GM19455 (cell line): ENCODE measurements around the gene HORMAD2.
"Not testable (repeated sequence)": the region's sequence is repeated elsewhere in the genome, so short reads cannot be mapped to it uniquely, and the experiment has no call there.

Source experiments
- ATAC-seq: cut with Tn5 transposase; IDR thresholded peaks from one replicate; pipeline ENCODE4 v1.9.1; 2021; ENCODE audit not compliant: unreplicated experiment

The HORMAD2 gene

GRCh38 chr22:30187529-30188407 is 107.5 kb downstream of the HORMAD2 start:
- no peak for ATAC-seq

DNA sequence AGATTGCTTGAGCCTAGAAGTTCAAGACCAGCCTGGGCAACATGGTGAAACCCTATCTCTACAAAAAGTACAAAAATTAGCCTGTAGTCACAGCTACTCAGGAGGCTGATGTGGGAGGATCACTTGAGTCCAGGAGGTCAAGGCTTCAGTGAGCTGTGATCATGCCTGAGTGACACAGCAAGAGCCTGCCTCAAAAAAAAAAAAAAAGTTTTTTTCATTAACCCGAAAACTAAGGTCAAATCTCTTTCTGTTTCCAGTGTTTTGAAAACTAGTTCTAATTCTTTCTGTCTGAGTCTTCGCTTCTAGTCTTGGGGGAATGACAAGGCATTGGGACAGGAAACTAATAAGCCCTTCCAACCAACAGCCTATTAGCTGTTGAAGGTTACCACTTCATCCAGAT is 108.6 kb downstream of the HORMAD2 start:
- no peak for ATAC-seq

GRCh38 chr22:30190574-30190973 is 110.3 kb downstream of the HORMAD2 start:
- ATAC-seq = no peak

DNA sequence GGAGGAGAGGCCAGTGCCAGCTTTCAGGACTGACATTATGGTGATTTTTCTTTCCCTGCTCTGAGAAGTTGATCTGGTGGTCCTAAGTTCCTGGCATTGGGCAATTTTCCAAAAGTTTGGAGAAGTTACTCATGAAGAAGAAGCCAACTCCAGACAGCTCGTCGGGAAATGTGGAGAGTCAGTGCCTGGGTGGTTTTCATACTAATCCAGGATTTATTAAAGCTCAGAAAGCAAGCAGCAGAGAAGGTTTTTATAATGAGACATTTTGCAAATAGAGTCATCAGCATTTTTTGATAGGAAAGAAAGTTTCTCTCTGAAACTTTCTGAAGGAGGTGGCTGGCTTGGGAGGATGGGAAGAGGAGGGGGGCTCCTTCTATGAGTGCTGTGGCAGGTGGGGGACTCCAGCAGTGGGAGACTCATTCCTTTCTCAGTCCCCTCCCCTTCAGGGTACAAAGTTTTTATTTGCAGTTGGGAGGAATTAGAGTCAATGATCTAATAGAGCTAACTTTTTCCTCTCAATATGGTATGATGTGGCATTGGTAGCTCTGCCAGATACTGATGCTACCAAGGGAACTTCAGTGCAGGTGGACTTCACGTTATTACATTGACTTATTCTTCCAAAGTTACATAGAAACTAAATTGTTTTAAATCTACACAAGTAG is 110.9 kb downstream of the HORMAD2 start:
- no peak for ATAC-seq

- ATAC-seq = no peak
These were observed 112.2 kb downstream of the HORMAD2 start for GRCh38 chr22:30192427-30192826.

DNA sequence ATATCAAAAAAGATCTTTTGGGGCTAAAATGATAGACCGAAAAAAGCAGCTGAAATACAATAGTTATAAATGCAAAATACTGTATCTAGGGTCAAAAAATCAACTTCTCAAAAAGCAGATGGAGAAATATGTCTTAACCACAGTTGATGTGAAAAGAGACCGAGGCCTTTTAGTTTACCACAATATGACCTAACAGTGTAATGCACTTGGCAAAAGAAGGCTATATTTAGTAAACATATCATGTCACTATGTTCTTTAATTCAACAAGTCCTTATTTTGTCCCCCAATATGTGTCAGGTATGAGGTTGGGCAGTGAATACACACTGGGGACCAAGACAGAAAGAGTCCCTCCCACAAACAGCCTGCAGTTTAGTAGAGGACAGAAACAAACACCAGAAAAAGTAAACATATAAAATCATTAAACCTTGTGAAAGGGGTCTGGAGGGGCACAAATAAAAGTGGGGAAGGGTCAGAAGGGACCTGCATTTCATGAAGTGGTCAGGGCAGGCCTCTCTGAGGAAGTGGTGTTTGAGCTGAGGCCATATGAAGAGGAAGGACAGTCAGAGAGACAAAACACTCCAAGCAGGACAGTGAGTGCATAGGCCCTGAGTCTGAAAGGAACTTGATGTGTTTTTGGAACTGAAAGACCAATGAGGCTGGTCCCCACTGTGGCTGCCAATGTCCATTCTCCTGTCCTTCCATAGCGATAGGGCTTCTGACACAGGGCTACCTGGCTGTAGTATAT is 112.9 kb downstream of the HORMAD2 start:
- no peak for ATAC-seq

- ATAC-seq = no peak
These were observed 115.2 kb downstream of the HORMAD2 start for GRCh38 chr22:30195245-30196140.

- no peak for ATAC-seq
These were observed 116.0 kb downstream of the HORMAD2 start for GRCh38 chr22:30196141-30196879.

GRCh38 chr22:30196880-30197336 is 116.6 kb downstream of the HORMAD2 start:
- no peak for ATAC-seq

DNA sequence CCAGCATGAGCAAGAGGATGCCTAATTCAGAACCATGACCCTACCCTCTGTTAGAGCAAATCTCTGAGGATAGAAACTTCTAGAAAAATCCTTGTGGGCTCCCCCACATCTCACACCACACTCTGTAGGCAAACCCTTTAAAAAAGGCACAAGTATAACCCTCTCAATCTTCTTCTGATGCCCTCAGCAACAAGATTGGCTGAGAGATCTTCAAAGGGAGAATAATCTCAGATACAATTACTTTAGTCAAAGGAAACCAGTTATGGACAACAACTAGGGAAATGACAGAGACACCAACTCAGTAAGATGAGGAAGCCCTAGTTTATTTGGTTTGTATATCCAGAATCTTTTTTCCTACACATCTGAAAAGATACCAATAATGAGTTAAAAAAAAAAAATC is 117.1 kb downstream of the HORMAD2 start:
- ATAC-seq = no peak

- ATAC-seq = no peak
These were observed 118.0 kb downstream of the HORMAD2 start for GRCh38 chr22:30198152-30198825.

DNA sequence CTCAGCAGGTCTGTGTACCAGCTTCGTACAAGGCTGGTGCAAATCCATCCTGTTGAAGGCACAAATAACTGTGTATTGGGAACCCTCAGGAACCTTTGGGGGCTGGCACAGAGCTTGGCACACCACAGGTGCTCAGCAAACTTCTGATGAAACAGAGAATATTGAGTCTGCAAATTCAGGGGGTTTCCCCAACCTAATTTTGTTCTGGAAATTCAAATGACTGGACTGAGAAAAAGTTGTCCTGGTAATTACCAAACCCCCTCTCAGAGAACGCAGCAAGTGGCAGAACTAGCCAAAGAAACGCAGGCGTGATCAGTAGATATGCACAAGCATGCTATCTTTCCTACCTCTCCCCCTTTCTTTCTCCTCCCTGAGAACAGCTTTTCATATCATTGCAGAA is 118.7 kb downstream of the HORMAD2 start:
- ATAC-seq = no peak

DNA sequence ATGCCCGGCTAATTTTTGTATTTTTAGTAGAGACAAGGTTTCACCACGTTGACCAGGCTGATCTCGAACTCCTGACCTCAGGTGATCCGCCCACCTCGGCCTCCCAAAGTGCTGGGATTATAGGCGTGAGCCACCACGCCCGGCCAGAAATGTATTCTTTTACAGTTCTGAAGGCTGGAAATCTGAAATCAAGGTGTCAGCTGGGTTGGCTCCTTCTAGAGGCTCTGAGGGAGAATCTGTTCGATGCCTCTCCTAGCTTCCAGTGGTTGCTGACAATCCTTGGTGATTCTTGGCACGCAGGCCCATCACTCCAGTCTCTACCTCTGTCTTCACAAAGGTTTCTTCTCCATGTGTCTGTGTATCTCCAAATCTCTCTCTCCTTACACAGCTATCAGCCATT is 120.6 kb downstream of the HORMAD2 start:
- ATAC-seq = not testable (repeated sequence)

- ATAC-seq = no peak
These were observed 121.7 kb downstream of the HORMAD2 start for GRCh38 chr22:30201945-30202344.

DNA sequence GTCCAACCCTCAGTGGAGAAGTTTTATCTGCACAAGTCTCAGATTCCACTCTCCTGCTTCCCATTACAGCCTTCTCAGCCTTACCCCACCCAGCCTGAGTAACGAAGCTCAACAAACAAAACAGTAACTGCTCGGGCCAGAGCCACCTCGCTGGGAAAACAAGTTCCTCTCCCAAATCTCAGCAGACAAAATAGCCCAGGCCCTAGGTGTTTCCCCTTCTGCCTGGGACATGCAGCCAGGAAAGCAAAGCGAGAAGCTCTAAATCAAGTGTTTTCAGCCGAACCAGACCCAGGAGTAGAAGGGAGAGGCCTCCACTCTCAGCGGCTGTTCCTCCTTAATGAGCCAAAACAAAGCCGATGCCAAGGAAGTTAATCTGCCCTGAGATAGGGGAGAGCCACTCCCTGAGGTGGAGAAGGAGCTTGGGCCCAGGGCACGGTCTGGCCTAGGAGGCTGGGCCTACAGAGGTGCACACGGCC is 122.3 kb downstream of the HORMAD2 start:
- ATAC-seq = no peak

- no peak for ATAC-seq
These were observed 123.9 kb downstream of the HORMAD2 start for GRCh38 chr22:30204015-30204741.

GRCh38 chr22:30204742-30205111 is 124.5 kb downstream of the HORMAD2 start:
- no peak for ATAC-seq

DNA sequence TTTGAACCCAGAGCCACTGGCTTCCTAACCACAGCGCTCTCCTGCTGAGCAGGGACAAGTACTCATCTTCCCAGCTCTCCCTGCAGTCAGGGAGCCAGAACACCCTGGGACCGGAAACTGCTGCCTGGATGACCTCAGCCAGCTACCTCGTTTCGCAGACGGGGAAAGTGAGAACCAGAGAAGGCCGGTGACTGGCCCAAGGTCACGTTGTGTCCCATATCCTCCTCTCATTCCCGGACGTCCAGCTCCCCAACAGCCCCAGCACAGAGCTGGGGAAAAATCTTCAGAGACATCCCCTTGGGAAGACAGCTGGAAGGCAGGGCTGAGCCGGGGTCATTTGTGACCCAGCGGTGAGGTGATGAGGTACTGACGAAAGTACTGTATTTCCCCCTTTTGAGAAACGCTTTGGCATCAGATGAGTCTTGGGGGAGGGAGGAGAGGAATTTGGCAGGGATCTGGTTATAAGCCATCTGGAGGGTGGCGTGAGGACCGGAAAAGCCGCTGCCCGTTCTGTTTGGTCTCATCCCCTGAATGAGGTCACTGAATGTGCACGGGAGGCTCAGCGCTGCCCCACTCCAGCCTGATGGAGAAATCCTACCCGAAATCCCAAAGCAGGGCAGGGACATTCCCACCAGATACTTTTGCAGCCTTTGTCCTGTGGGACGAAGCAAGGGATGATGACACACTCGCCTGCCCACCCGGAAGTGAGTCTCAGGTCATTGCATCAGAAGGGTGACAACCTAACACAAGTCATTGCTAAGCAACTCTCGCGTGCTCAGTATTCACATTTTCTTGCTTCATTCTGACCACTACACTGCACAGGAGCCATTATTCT is 125.2 kb downstream of the HORMAD2 start:
- ATAC-seq = no peak
